ENCODE measurements around the gene GDPD4.

The GDPD4 gene

DNA sequence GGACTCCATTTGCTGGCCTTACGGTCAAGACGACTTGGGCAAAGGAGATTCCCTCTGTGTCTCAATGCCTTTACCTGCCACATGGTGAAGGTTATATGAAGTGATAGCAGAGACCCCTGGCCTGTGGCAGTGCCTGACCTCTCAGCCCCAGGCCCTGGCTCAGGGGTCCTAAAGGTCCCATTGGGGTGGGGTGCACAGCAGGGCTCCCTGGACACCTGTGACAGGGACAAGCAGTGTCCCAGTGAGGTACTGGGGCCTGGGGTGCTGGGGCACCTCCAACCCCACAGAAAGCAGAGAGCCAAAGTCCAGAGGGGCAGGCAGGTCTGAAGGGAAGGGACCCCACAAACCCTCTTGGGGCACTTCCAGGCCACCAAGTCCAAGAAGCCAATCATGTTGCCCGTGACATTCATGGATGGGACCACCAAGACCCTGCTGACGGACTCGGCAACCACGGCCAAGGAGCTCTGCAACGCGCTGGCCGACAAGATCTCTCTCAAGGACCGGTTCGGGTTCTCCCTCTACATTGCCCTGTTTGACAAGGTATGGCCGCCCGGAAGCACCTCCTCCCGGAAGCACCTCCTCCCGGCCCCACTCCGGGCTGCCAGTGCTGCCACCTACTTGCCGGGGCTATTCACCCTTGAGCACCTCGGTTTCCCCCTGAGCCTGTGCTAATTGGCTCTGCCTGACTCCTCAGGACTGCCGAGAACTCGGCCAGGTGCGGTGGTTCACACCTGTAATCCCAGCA lies 111.0 kb downstream of the GDPD4 start:
- DNase-seq (ENCODE audit: low read depth): no peak

DNA sequence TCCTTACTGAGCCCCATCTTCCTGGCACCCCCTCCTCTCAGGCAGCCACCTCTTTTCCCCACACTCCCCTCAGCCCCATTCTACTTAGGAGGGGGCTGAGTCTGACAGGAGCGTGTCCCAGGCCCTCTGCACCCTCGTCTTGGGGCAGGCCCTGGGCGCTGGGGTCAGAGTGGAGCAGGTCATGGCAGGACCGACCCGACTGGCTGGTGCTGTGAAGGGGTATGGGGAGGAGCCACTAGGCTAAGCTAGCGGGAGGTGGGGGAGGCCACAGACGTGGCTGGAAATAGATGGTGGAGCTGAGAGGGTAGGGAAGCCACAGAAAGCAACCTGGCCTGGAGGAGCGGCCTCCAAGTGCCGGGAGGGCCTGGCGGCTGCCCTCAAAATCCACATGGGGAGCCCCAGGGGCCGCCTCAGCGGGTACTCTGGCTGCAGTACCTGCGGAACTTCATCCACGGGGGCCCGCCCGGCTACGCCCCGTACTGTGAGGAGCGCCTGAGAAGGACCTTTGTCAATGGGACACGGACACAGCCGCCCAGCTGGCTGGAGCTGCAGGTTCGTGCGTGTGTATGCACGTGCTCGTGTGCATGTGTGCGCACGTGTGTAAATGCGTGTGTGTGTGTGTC lies 111.8 kb downstream of the GDPD4 start:
- DNase-seq (ENCODE audit: low read depth): no peak

DNA sequence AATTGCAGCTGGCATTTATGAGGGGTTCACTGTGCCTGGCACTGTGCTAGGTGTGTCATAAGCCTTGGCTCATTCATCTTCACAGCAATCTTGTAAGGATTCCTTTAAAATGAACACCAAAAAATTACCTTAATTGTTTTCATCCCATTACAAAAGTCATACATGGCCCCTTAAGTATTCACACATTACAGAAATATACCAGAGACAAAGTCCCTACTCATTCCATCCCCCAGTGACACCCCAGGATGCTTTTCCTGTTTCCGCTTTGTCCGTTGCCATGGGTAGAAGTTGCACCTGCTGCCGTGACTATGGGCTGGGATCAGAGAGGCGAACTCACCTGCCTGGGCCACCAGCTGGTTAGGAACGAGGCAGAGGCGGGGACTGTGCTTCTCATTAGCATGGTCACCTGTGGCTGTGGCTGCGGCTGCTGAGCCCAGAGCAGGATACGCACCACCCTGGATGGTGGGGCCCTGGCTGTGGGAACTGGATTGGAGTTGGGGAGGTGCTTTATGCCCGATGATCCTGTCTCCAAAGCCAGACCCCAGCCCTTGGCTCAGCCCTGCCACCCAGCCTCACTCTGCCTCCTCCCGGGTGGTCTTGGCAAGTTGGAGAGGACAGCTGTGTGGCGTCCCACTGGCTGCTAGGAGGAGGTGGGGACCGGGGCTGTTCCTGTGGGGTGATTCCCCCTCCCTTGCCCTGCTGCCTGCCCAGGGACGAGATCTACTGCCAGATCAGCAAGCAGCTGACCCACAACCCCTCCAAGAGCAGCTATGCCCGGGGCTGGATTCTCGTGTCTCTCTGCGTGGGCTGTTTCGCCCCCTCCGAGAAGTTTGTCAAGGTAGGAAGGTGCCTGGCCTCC lies 112.6 kb downstream of the GDPD4 start:
- no peak for DNase-seq (ENCODE audit: low read depth)

DNA sequence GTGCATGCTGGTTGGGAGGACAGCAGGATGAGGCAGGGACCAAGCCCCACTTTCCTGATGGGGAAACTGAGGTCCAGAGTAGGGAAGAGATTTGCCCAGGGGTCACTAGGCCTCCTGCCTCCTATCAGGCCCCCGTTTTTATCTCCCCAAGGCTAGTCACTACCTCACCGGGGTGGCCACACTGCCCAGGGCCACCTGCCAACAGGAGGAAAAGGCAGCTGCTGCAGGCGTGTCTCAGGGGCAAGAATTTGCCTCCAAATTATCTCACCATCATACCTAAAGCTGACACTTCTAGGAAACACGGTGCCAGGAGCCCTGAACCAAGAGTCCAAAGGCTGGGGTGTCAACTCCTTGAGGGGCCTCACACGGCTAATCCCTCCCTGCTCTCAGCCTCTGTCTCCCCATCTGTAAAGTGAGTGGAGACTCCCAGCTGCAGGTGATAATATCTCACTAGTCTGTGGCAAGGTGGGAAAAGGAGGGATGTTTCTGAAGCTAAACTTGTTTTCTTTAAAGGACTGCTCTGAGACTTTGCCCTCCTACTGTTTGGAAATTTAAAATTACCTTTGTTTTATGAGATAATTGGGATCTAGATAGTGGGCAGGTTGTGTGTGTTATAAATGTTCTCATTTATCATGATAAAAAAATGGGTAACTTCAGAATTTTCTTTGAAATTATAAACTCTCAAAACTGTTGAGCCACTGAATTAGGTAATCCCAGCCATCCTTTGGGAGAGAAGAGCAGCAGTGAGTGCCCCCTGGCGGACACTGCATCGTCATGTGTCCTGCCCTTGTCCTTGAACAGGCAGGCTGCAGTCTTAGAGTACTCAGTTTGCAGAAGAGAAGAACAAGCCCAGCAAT lies 113.5 kb downstream of the GDPD4 start:
- peak; percentile 55 for DNase-seq (ENCODE audit: low read depth)

DNA sequence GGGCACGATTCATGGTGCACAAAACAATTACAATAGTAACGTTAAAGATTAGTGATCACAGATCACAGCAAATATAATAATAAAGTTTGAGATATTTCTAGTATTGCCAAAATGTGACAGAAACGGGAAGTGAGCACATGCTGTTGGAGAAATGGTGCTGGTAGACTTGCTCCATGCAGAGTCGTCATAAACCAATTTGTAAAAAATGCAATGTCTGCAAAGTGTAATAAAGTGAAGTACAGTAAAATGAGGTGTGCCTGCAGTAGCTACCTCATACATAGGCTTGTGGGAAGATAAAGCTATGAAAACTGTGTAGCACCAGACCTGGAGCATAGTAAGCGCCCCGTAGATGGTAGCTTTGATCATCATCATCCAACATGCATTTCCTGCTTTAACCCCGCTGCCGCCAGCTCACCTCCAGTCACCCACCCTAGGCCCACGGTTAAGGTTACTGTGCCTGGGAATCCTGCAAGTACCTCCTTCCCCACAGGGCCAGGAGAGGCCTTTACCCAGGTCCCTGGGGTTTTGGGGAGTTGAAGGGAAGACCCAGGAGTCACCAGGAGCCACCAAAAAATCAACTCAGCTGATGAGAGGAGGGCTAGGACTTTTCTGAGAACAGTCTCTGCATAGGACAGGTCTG lies 114.3 kb downstream of the GDPD4 start:
- no peak for DNase-seq (ENCODE audit: low read depth)

DNA sequence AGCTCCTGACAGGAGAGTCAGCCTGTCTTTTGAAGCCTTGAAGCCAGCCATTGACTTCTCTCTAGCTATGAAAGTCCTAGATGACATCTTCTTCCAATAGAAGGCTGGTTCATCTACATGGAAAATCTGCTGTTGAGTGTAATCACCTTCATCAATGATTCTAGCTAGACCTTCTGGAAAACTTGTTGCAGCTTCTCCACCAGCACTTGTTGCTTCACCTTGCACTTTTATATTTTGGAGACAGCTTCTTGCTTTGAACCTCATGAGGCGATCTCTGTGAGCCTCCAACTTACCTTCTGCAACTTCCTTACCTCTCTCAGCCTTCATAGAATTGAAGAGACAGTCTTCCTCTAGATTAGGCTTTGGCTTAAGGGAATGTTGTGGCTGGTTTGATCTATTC lies 115.2 kb downstream of the GDPD4 start:
- DNase-seq (ENCODE audit: low read depth): no peak

DNA sequence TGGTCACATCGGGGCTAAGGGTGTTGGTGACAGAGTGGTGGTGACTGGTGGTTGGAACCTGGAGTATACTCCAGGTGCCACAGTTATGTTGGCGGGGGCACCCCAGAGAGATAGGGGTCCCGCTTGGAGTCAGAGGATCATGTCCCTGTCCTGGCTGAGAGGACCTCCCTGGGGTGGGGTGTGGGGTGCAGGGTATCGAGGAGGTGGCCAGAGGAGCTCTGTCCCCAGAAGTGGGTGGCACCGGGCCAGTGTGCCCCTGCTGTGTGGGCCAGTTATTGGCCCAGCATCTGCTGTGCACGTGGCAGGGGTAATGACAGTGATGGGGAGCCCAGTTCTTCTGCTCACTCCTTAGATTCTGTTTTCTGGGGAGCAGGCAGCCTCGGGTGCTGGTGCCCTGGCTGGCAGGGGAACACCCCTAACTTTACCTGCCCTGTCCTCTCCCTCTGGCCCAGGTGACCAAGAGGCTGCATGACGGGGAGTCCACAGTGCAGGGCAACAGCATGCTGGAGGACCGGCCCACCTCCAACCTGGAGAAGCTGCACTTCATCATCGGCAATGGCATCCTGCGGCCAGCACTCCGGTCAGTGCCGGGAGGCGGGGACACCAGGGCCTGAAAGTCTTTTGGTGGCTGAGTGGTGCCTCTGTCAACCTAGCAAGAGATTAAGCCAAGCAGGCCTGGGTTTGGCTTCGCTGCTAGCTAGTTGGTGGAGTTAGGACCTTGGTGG lies 117.2 kb downstream of the GDPD4 start:
- no peak for DNase-seq (ENCODE audit: low read depth)

DNA sequence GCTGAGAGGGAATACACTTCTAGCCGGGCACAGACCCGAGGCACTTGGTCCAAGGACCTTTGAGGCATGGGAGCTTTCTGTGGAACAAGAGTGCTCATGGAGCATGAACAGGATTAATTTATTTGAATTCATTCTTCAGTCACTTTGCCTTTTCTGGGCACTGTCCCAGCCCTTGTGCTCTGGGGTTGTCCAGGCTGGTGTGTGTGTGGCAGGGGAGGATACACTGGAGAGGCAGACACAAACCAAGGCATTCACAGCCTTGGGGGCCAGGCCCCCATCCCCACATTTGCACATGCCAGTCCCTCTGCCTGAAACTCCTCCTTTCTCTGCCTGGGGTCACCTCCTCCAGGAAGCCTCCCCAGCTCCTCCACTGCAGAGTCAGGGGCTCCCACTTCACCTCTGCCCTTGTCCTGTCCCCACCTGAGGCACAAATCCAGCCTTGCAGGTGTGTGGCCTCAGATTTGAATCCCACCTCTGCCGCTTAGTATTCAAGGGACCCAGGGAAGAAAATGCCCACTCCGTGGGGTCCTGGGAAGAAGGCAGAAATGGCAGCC lies 118.0 kb downstream of the GDPD4 start:
- DNase-seq (ENCODE audit: low read depth): no peak

DNA sequence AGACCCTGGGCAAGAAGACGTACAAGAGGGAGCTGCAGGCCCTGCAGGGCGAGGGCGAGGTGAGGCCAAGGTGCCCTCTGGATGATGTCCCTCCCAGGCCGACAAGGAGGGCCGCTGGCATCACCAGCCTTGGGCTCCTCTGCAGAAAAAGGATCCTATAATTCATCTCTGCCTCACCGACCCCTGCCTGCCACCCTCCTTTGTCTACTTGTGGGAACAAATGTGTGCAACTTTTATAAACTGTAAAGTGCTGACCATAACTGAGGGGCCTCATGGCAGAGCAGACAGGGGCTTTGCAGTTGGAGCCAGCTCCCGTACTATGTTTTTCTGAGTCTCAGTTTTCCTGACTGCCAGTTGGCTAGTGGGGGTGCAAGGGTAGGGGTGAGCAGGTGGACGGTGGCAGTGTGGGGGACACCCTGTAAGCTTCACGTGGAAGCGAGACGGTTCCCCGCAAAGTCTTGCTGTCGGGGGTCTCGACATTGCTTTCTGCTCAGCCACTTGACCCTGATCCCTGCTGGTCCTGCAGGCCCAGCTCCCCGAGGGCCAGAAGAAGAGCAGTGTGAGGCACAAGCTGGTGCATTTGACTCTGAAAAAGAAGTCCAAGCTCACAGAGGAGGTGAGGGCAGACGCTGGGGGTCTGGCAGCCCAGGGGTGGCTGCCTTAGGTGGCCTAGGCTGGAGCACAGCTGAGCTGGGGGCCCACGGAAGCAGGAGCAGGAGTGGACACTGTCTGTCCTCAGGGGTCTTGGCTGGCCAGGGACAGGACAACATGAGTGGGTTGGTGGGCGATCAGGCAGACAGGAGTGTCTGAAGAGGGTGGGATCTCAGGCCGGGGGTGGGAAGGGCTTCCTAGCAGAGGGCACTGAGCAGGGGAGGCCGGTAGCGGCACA lies 118.7 kb downstream of the GDPD4 start:
- DNase-seq (ENCODE audit: low read depth): no peak

DNA sequence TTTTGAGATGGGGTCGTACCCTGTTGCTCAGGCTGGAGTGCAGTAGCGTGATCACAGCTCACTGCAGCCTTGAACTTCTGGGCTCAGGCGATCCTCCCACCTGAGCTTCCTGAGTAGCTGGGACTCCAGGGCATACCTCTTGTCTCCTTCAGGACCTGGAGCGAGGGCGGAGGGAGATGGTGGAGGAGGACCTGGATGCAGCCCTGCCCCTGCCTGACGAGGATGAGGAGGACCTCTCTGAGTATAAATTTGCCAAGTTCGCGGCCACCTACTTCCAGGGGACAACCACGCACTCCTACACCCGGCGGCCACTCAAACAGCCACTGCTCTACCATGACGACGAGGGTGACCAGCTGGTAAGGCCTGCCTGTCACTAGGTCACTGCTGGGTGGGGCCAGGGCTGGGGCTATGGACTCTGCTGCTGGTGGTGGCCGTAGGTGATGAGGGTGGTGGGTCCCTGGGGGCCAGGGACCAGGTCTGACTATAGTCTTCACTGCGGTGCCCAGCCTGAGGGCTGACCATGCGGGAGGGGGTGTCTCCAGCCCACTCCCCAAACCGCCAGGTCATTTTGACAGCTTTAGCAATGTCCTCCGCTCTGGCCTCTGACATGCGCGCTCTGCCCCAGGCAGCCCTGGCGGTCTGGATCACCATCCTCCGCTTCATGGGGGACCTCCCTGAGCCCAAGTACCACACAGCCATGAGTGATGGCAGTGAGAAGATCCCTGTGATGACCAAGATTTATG lies 119.5 kb downstream of the GDPD4 start:
- no peak for DNase-seq (ENCODE audit: low read depth)

DNA sequence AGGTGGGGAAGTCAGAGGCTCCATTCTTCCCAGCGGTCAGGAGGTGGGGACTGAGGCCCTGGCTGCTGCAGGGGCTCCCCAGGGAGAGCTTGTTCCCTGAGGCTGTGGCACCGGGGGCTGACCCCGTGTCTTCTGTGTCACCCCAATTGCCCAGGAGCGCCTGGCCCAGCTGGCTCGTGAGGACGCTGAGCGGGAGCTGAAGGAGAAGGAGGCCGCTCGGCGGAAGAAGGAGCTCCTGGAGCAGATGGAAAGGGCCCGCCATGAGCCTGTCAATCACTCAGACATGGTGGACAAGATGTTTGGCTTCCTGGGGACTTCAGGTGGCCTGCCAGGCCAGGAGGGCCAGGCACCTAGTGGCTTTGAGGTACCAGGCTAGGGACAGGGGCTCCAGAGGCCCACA lies 120.3 kb downstream of the GDPD4 start:
- DNase-seq (ENCODE audit: low read depth): no peak

DNA sequence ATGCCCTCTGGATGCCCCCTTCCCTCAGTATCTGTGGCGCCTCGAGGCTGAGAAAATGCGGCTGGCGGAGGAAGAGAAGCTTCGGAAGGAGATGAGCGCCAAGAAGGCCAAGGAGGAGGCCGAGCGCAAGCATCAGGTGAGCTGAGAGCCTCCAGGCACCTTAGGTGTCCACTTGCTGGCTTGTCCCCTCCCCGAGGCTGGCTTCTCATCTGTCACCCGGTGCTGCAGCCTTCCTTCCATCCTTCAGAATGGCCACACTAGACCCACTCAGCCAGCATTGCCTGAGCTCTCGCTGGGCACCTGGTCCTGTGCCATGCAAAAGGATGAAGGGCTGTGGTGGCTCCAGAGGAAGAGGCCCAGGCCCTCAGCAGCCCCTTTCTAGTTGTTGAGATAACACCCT lies 121.1 kb downstream of the GDPD4 start:
- no peak for DNase-seq (ENCODE audit: low read depth)

DNA sequence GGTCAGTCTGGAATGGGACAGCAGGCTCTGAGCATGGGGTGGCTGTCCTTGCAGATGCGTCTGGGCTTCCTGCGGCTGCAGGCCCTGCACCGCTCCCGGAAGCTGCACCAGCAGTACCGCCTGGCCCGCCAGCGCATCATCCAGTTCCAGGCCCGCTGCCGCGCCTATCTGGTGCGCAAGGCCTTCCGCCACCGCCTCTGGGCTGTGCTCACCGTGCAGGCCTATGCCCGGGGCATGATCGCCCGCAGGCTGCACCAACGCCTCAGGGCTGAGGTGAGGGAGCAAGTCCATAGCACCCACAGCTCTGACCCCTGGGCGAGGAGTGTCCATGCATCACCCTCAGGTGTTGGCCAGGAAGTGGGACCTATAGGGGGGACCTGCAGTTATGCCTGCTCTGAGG lies 121.8 kb downstream of the GDPD4 start:
- no peak for DNase-seq (ENCODE audit: low read depth)

DNA sequence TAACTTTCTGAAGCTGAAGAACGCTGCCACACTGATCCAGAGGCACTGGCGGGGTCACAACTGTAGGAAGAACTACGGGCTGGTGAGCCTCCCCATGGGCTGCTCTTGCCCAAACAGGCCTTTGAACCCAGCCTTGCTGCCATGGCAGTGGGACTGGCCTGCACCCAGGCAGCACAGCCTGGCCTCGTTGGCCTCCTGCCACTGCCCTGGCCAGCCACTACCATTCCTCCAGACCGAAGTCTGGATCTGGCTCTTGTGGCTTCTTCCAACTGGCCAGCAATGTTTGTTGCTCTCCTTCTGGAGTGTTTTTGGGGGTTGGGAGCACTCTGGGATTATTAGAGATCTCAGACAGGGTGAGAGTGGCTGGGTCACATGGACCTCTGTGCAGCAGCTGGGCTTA lies 122.4 kb downstream of the GDPD4 start:
- DNase-seq (ENCODE audit: low read depth): no peak

DNA sequence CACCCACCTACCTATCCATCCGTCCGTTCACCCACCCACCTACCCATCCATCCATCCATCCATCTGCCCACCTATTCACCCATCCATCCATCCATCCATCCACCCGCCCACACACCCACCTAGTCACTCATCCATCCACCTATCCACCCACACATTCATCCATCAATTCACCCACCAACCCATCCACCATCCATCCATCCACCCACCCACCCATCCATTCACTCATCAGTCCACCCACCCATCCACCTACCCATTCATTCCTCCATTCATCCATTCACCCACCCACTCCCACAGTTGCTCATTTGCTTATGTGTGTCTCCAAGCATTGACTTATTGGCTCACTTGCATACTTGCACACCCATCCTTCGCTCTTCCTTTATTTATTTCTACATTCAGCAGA lies 123.3 kb downstream of the GDPD4 start:
- DNase-seq (ENCODE audit: low read depth): no peak

DNA sequence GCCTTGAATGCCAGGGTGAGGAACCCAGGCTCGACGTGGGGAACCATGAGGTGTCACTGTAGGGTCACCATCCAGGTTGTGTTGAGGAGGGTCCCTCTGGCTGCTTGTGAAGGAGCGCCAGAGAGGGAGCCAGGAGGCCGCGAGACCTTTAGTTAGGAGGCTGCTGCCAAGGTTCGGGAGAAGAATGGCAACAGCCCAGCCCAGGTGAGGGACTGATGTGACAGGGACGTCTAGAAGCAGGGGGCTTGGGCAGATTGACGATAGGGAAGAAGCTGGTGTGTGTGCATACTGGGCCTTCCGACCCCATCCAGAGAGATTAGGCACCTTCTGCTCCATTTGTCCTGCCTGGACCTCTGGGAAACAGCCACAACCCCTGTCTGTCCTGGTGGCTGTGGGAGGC lies 124.5 kb downstream of the GDPD4 start:
- DNase-seq (ENCODE audit: low read depth): no peak

DNA sequence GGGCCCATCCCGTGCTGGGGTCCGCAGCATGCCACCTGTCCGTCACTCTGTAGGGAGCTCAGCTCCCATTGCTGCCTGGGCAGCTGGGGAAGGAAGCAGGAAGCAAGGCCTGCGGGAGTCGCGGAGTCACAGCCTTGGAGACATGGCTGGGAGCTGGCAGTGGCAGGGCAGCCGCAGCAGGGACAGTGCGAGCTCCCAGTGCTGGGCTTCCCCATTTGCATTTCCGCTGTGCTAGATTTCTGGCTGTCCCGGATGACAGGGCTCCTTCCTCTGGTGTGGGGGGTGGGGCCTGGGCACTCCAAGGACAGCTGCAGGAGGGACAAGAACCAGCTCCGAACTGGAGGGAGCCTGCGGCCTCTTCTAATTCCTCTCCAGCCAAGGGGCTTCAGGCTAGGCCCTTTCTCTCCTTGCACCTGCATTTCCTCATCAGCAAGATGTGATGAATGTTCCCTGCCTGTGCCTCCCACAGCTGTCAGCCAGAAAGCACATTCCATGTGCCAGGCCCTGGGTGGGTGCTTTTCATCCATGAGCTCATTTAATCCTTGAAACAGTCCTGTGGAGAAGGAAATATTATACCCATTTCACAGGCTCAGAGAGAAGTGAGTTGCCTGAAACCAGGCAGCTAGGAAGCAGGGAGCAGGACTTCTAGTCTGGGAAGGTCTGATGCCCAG lies 125.5 kb downstream of the GDPD4 start:
- no peak for DNase-seq (ENCODE audit: low read depth)
